Tibial nerve (tissue), 4 donors: ENCODE results near the gene AMDHD2.

Experiments
- CTCF ChIP-seq, 5 experiments: fragments of 200-600 bp in 3 of 5; fragments of 450-650 bp in 2 of 5; sonication (generic) in 3 of 5; IDR thresholded peaks; one replicate each; pipeline ENCODE4 v1.5.1; 2016 to 2019; ENCODE audit warnings: antibody characterized with exemption in 5 of 5, mild to moderate bottlenecking in 3 of 5, moderate library complexity in 2 of 5
- EP300 ChIP-seq, 2 donors: sonication (generic); formaldehyde crosslinking; IDR thresholded peaks; one replicate each; pipeline ENCODE4 v1.6.1; 2017; ENCODE audit warnings: antibody characterized with exemption in 2 of 2, mild to moderate bottlenecking in 1 of 2
- POLR2A ChIP-seq, 2 donors: fragments of 450-650 bp; IDR thresholded peaks; one replicate each; pipeline ENCODE4 v1.6.1; 2017; ENCODE audit warnings: antibody characterized with exemption in 2 of 2, mild to moderate bottlenecking in 2 of 2, moderate library complexity in 2 of 2

- TF ChIP-seq CTCF (IDR thresholded peaks at IDR 0.05) (no peak), POLR2A (IDR thresholded peaks at IDR 0.05) (no peak), EP300 (IDR thresholded peaks at IDR 0.05) (no peak)
Measured at GRCh38 chr16:2494616-2495015, 25.6 kb upstream of the AMDHD2 start.
